ENCODE measurements around the gene MTPN.
A peak's percentile ranks its signal among the peaks of the same experiment; 100 is the strongest.

Gene MTPN

GRCh38 chr7:135979471-135980011 is 2.4 kb upstream of the MTPN start:
- POLR2A ChIA-PET, result no interaction called here
- no peak for DNase-seq (ENCODE audit: extremely low spot score)
- no peak for TF ChIP-seq CTCF (IDR thresholded peaks at IDR 0.05; ENCODE audit: control extremely low read depth, extremely low read depth, low read depth, missing control alignments)
- CTCF ChIA-PET, result no interaction called here

GRCh38 chr7:135978624-135979023 is 1.5 kb upstream of the MTPN start:
- no peak for DNase-seq (ENCODE audit: extremely low spot score)
- ChIA-PET POLR2A (no interaction called here), CTCF (no interaction called here)
- TF ChIP-seq CTCF (IDR thresholded peaks at IDR 0.05; ENCODE audit: control extremely low read depth, extremely low read depth, low read depth, missing control alignments), result no peak

GRCh38 chr7:135977742-135978066 is 545 bp upstream of the MTPN start:
- TF ChIP-seq CTCF (IDR thresholded peaks at IDR 0.05; ENCODE audit: control extremely low read depth, extremely low read depth, low read depth, missing control alignments), result no peak
- CTCF ChIA-PET, result no interaction called here

GRCh38 chr7:135976312-135977006 is 700 bp downstream of the MTPN start:
- TF ChIP-seq CTCF (IDR thresholded peaks at IDR 0.05; ENCODE audit: control extremely low read depth, extremely low read depth, low read depth, missing control alignments), result no peak
- DNase-seq (ENCODE audit: extremely low spot score), result peak; percentile 21
- CTCF ChIA-PET, result no interaction called here
- POLR2A ChIA-PET, result interaction anchor here (0.5 kb wide), 1 partner anchor 1581 kb away, joined by 4 read pairs; no protein-coding TSS in a partner anchor

More at GRCh38 chr7:135977742-135978066, 545 bp upstream of the MTPN start:
- POLR2A ChIA-PET, result no interaction called here
- no peak for DNase-seq (ENCODE audit: extremely low spot score)

GRCh38 chr7:135975166-135975565 is 2.0 kb downstream of the MTPN start:
- CTCF ChIA-PET, result no interaction called here
- TF ChIP-seq CTCF (IDR thresholded peaks at IDR 0.05; ENCODE audit: control extremely low read depth, extremely low read depth, low read depth, missing control alignments), result no peak
- POLR2A ChIA-PET, result interaction anchor here (0.8 kb wide), 1 partner anchor 32 kb away, joined by 3 read pairs; no protein-coding TSS in a partner anchor
- DNase-seq (ENCODE audit: extremely low spot score), result no peak

- ChIA-PET CTCF (no interaction called here), POLR2A (no interaction called here)
- no peak for DNase-seq (ENCODE audit: extremely low spot score)
- TF ChIP-seq CTCF (IDR thresholded peaks at IDR 0.05; ENCODE audit: control extremely low read depth, extremely low read depth, low read depth, missing control alignments), result no peak
Observed at GRCh38 chr7:135974667-135975066, 2.5 kb downstream of the MTPN start.
